HG02571 (cell line): Measurements from ENCODE around the gene PATJ.
"Not testable (repeated sequence)": the region's sequence is repeated elsewhere in the genome, so short reads cannot be mapped to it uniquely, and the experiment has no call there.

Experiments
- ATAC-seq: cut with Tn5 transposase; IDR thresholded peaks from one replicate; pipeline ENCODE4 v1.9.1; 2021; ENCODE audit warnings: mild to moderate bottlenecking, moderate library complexity; ENCODE audit not compliant: unreplicated experiment

Gene PATJ

DNA sequence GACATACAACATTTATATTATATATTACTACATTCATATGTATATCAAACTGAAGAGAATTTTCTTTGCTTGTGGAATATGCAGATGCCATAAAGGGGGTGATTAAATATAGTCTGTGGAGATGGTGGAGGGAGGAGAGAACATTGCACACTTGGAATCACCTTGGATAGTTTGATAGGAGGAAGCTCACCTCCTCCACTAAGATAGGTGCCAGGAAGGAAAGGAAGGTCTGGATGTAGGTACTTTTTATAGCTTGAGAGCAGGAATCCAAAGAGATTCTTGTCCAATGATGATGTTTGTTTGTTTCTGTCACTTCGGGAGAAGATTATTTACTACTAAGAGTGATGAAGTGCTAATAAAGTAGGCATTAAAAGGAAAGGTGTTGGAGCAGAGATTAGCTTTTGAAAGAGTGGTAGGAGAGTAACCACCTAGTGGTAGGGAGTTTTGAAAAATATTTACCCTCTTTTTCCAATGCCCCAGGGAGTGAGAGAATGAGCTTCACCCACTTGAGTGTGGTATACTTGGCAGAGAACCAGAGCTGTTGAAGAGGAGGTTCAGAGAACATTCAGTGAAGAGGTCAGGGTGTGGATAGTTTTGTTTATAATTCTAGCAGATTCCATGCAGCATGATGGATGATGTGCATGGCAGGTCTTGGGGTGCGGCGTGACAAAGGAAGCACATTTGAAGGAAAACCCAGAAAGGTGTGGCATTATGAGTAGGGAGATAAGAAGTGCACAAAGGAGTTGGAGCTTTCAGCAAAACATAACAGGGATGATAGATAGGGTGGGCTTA lies 145.0 kb downstream of the PATJ start:
- no peak for ATAC-seq

DNA sequence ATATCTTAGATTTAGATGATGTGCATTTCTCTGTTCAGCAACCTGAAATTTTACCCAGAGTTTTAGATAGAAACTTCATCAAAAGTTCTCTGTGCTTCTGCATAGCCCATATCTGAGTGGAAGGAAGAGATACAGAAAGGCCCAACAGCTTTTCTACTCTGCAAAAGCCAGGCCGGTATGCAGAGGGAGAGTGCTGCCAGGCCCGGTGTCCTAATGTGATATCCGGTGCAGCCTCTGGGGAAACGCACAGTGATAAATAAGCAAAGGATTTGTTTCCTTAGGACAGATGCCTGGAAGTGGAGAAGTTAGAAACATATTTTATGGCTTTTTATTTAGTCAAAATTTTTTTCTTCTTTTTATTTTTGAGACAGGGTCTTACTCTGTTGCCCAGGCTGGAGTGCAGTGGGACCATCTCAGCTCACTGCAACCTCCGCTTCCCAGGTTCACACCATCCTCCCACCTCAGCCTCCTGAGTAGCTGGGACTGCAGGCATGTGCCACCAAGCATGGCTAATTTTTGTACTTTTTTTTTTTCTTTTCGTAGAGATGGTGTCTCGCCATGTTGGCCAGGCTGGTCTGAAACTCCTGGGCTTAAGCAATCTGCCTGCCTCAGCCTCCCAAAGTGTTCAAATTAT lies 145.8 kb downstream of the PATJ start:
- ATAC-seq, result no peak

DNA sequence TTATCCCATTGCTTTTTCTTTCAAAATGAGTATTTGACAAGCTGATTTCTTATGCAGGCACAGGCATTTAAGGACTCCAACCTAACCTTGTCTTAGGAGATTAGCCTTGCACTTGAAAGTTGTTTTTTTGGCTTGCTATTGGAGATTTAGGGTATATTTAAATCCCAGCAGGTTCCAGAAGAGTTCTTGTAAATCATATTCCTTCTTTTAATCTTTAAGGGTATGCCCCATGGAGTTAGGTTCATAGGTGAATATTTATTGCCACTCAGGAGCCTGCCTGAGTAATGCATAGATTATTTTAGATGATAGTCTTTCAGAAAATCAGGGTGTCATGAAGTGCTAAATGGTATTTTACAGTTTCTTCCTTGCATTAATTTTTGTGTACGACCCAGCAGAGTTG lies 146.5 kb downstream of the PATJ start:
- no peak for ATAC-seq

DNA sequence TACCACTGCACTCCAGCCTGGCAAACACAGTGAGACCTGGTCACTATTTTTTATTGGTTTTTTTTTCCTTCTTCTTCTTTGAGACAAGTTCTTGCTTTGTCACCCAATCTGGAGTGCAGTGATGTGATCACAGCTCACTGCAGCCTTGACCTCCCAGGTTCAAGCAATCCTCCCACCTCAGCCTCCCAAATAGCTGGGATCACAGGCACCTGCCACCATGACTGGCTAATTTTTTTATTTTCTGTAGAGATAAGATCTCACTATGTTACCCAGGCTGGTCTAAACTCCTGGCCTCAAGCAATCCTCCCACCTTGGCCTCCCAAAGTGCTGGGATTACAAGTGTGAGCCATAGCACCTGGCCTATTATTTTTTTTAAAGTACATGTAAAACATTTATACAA lies 148.2 kb downstream of the PATJ start:
- not testable (repeated sequence) for ATAC-seq

DNA sequence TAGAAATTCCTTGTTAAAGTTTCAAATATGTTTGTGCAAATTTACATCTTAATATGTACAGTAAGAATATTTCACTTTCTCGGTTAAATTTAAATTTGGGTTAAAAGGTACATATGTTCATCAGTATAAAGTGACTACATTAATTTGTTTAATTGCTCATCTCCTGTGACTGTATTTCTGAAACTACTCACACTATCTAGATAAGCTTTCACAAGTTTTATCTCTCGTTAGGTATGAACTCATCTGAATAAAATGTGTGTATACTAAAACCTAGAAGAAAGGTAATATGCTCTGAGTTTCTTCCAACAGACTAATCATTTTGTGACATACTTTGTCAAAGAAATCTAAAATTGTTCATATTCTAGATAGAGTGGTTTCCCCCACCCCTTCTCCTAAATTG lies 150.7 kb downstream of the PATJ start:
- ATAC-seq, result no peak

DNA sequence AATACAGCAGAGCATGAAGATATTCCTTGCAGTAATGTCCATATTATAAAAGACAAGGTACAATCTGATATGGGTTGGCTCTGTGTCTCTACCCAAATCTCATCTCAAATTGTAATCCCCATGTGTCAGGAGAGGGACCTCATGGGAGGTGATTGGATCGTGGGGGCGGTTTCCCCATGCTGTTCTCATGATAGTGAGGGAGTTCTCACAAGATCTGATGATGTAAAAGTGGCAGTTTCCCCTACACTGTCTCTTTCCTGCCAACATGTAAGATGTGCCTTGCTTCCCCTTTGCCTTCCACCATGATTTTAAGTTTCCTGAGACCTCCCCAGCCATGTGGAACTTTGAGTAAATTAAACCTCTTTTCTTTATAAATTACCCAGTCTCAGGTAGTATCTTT lies 152.0 kb downstream of the PATJ start:
- not testable (repeated sequence) for ATAC-seq

DNA sequence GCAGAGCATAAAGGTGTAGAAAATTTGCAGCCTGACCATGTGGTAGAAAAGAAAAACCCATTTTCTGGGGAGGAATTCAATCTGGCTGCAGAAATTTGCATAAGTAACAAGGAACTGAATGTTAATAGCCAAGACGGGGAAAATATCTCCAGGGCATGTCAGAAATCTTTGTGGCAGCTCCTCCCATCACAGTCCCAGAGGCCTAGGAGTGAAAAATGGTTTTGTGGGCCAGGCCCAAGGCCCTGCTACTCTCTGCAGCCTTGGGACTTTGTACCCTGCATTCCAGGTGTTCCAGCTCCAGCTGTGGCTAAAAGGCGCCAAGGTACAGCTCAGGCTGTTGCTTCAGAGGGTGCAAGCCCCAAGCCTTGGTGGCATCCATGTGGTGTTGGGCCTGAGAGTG lies 152.9 kb downstream of the PATJ start:
- no peak for ATAC-seq

DNA sequence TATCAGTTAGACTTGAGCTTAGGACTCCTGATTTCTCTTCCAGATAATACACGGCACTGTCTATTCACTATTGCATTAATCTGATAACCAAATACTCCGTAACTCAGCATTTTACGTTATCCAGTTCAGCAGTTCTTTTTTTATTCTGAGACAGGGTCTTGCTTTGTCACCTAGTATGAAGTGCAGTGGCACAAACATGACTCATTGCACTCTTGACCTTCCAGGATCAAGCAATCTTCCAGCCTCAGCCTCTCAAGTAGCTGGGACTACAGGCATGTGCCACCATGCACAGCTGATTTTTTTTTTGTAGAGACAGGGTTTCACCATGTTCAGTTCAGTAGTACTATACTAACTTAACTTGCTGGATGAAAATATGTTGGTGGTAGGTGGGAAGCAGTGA lies 156.4 kb downstream of the PATJ start:
- ATAC-seq, result no peak

DNA sequence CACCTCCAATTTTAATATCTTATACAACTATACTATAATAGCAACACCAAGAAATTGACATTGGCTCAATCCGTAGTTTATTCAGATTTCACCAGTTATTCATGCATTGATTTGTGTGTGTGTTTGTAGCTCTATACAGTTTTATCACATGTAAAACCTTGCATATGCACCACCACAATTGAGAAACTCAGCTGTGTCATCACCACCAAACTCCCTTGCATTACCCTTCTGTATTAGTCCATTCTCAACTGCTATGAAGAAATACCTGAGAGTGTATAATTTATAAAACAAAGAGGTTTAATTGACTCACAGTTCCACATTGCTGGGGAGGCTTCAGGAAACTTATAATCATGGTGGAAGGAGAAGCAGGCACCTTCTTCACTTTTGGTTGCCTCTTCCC lies 162.1 kb downstream of the PATJ start:
- no peak for ATAC-seq

DNA sequence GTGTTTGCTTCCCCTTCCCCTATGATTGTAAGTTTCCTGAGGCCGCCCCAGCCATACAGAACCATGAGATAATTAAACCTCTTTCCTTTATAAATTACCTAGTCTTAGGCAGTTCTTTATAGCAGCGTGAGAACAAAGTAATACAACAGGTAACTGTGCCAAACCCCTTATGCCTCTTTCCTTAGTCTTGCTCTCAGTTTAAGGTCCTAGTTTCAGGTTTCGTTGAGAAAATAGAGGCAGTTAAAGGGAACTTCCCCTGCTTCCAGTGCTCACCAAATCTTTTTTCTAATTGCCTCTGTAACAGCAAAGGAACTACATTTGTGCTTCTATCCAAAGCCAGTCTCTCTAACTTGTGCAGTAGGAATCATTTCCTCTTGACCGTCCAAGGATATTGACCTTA lies 164.8 kb downstream of the PATJ start:
- ATAC-seq, result no peak

DNA sequence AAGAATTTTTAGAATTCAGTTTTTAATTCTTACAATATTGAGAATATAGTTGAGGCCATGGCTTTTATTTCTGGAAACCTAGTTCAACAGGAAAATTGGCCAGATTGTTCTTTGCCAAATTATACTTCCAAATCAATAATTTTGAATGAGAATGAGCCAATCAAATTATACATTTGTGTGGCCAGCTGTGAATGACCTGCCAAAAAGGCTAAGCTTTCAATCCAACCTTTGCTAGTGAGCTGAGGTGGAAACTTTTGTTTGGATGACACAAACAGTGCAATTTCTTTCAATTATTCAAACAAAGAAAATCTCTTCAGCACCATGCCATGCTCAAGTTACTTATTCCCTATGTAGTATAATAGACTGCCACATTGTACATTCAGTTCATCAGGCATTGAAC lies 167.8 kb downstream of the PATJ start:
- ATAC-seq, result no peak

DNA sequence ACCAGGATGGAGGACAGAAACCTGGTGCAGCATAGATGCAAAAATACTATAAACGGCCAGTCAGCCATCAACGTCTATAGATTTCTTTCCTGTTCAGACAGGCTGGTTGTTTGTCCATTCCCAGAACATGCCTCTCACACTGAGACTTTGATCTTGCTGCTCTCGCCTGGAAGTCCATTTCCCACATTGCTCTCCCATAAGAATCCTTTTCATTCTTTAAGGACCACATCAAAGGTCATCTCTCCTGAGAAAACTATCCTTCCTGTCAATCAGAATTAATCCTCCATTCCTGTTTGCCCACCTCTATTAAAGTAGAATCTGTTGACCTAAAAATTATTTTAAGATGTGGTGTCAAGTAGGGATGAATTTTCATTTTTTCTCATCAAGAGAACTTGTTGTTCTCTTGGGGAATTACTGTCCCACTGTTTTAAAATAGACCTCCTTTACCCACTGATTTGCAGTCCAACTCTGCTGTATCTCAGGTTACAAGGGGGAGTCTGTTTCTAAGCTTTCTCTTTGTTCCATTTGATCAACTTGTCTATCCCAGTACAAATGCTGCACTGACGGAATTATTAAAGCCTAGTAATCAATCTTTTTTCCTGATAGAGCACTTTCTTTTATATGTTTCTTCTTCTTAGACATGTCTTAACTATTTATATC lies 172.7 kb downstream of the PATJ start:
- ATAC-seq, result no peak

DNA sequence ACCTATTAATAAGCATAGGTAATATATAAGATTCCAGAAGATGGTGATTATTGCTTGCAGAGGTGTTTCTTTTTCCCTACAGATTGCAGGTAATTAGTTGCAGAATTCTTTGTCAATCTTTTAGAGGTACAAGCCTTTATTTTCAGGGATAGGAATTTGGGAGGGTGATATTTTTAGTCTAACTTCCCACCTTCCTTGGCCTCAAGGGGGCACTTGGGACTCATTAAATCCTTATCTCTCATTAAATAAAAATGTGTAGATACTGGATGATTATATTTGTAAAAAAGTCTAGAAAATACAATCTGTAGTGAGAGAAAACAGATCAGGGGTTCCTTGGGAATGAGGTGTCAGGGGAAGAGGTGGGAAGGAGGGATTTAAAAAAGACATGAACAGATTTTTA lies 179.2 kb downstream of the PATJ start:
- no peak for ATAC-seq

DNA sequence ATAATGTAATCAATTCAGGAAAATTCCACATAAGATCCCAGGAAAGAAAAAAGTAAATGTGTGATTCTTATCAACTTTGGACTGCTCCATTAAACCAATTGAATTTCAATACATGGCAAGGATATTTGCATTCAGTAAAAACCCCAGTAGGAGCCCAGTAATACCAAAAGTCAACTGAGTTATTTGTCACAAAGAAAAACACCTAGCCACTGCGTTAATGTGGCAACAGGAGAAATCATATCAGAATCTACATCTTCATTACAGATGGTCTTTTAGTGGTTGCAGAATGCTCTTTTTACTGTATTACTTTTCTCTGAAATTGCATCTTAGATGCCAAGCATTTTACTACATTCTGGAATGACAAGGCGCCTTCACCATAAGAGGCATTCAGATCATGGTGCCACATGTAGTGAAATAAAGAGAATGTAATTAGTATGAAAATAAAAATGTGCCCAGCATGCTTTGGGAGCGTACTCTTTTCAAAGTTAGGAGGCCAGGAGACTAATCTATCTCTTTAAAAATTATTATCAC lies 180.7 kb downstream of the PATJ start:
- no peak for ATAC-seq

DNA sequence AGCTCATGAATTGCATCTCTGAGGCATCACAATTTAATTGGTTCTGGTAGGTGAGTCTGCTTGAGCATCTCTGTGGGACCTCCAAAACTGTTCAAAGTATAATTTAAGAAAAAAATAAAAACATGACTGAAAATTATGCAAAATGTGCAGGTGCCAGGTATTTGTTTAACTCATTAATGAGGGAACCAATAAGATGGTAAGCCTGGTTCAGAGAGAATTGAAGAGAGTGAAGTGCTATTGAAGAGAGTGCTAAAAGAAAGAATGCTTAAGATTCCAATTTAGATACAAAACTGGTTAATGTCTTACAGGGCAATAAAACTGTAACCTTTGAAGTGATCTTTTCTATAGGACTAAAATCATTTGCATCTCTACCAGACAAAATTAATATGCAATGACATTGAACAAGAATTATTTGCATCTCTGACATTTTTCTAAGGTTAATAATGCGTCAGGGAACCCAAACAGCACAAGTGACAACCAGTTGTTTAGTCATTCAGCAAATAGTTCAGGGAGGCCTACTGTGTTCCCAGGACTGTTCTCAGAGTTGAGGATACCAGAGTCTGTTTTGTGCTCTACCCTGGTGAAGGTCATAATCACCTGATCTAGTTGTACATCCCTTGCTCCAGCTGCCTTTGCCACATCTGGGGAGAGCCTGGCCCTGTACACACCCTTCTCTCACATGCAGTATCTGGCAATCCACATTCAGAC lies 183.5 kb downstream of the PATJ start:
- no peak for ATAC-seq

DNA sequence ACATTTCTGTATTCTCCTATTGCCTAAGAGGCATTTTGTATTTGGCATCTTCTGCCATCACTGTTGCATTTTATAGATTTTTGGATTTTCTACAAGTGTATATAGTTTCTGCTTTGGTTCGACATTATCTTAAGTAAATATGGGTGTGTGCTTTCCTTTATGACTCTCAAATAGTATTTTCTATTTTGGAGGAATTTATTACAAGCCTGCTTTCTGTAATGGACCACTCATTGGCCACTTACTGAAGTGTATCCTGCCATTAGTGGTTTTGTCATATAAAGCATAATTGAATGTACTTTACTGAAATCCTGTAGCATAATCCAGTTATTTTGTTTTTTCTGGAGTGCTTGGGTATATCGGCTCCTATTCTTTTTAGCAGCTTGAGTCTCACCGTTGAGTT lies 184.3 kb downstream of the PATJ start:
- ATAC-seq, result no peak

DNA sequence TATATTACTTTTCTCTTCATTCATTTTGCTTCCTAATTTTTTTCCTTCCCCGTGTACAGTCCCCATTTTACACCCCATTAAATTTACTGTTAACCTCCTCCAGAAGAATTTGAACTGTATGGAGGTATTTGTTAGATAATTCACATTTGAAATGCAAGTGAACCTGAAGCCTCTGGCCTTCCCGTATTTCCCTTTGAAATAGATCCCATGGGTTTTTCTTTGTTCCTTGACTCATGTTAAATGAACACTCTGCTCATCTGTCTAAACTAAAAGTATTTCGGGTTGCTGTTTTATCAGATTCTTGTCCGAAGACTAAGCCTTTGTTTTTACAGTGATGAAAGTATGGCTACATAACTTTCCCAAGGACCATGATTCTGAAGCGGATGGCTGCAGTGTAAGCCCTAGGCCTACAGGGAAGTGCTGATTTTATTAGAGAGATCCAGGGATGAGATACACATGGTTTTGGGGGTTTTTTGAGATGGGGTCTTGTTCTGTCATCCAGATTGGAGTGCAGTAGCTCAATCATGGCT lies 187.9 kb downstream of the PATJ start:
- ATAC-seq, result no peak

DNA sequence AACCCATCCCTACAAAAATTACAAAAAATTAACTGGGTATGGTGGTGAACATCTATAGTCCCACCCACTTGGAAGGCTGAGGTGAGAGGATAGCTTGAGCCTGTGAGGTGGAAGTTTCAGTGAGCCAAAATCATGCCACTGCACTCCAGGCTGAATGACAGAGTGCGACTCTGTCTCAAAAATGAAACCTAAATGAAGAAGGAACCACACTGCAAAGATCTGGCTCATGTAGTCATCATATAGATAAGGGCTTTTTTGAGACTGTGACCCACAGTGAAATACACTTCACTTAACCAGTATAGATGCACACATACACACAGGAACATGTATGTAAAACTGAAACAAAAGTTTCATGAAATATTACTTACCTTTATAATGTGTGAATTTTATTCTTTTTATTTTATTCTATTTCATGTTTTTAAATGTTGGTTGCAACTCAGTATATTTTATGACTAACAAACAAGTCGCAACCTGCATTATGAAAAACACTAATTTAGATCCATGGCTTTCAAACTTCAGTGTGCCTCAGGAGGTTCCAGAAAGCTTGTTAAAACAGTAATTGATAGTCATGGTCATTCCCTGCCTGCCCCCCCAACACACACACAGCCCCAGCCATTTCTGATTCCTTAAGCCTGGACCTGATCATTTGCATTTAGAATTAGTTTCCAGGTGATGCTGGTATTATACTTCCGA lies 189.5 kb downstream of the PATJ start:
- no peak for ATAC-seq

DNA sequence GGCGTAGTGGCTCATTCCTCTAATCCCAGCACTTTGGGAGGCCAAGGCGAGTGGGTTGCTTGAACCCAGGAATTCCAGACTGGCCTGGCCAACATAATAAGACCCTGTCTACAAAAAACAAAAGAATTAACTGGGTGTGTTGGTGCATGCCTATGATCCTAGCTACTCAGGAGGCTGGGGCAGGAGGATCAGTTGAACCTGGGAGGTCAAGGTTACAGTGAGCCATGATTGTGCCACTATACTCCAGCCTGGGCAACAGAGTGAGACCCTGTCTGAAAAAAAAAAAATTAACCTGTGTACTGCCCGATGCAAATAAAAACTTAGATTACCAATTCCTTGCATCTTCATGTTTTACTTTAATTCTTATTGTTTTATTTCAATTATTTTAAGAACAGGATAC lies 193.2 kb downstream of the PATJ start:
- no peak for ATAC-seq

DNA sequence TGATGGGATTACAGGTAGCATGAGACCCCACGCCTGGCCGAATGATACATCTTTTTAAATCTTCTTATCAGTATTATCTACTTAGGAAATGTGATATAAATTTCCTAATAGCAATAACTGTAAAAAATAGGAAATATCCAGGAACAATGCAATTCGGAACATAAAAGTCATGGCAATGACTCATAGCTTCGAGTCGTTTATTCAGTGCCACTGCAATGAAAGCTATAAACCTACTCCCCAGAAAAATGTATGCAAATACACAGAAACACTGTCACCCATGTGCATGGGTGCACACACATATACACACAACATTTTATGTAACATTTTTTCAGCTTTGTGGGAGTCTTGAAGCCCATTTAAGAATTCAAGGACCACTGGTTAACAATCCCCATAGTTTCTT lies 194.6 kb downstream of the PATJ start:
- no peak for ATAC-seq

DNA sequence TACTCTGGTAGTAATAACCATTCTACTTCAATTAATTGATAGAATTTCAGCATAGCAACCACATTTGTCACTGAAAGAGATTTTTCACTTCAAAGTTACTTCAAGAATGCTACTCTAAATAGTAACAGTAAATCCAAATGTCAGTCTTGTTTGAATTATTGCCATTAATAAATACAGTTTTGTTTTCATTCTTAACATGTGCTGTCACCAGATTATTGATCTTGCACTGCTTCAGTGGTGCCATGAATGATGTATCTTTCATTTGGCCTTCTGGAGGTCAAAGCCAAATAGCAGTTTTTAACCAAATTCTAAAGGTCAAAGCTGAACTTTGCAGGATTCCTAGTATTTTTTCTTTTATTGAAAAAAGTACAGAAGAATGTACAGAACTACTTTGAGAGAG lies 199.5 kb downstream of the PATJ start:
- ATAC-seq, result no peak
